Thyroid gland (tissue), 4 donors: Measurements from ENCODE around the gene EGR4. TPM values are rescaled to one million over a fixed set of nuclear protein-coding genes. Genes with fewer than 3 reads are reported as not detected.

Source experiments
- DNase-seq, 2 donors: peaks; one replicate each; pipeline ENCODE4 v3.0.0-alpha.2; 2019
- H3K27ac ChIP-seq, 3 donors: fragments of 200-600 bp; sonication (generic); 1 replicate in 2 of 3; 2 replicates in 1 of 3; pipeline ENCODE4 v1.5.1; 2016 to 2019; ENCODE audit warnings: mild to moderate bottlenecking in 1 of 3, moderate library complexity in 1 of 3
- H3K27me3 ChIP-seq: fragments of 200-600 bp; sonication (generic); one replicate; pipeline ENCODE4 v1.5.1; 2019
- H3K36me3 ChIP-seq, 2 donors: fragments of 200-600 bp; sonication (generic); one replicate each; pipeline ENCODE4 v1.5.1; 2016 to 2019
- H3K4me1 ChIP-seq, 2 donors: fragments of 200-600 bp; sonication (generic); one replicate each; pipeline ENCODE4 v1.5.1; 2017 to 2019
- H3K4me3 ChIP-seq, 3 donors: fragments of 200-600 bp; sonication (generic); replicated peaks in 1 of 3; 1 replicate in 2 of 3; 2 replicates in 1 of 3; pipeline ENCODE4 v1.5.1; 2016; ENCODE audit warnings: mild to moderate bottlenecking in 1 of 3
- H3K9me3 ChIP-seq: fragments of 200-600 bp; sonication (generic); one replicate; pipeline ENCODE4 v1.5.1; 2017
- CTCF ChIP-seq, 6 experiments: fragments of 200-600 bp in 3 of 6; fragments of 450-650 bp in 3 of 6; sonication (generic) in 3 of 6; IDR thresholded peaks; one replicate each; pipeline ENCODE4 v1.5.1; 2016 to 2019; ENCODE audit warnings: antibody characterized with exemption in 6 of 6, mild to moderate bottlenecking in 2 of 6, inconsistent platforms in 1 of 6, moderate library complexity in 1 of 6
- POLR2A ChIP-seq, 2 donors: fragments of 450-650 bp; IDR thresholded peaks; one replicate each; pipeline ENCODE4 v1.6.1; 2017; ENCODE audit warnings: antibody characterized with exemption in 2 of 2, mild to moderate bottlenecking in 2 of 2, moderate library complexity in 1 of 2
- WGBS, 2 donors: methylation state at CpG; one replicate each; pipeline ENCODE4 v1.1.5; 2017; 5-methylcytosine and 5-hydroxymethylcytosine counted together
- intact Hi-C: fragments of 100-400 bp; cut with DNase I; formaldehyde crosslinking; loops from one replicate; pipeline ENCODE4 v1.15.1; 2023
- total RNA-seq, 4 donors: library from RNA; depleted of rRNA; stranded (reverse); fragments of >200 nt; gene quantifications; one replicate each; pipeline ENCODE4 v1.2.3, GENCODE V29; 2016

Gene EGR4
- total RNA-seq, 4 donors from 2014 or later: not detected

DNA sequence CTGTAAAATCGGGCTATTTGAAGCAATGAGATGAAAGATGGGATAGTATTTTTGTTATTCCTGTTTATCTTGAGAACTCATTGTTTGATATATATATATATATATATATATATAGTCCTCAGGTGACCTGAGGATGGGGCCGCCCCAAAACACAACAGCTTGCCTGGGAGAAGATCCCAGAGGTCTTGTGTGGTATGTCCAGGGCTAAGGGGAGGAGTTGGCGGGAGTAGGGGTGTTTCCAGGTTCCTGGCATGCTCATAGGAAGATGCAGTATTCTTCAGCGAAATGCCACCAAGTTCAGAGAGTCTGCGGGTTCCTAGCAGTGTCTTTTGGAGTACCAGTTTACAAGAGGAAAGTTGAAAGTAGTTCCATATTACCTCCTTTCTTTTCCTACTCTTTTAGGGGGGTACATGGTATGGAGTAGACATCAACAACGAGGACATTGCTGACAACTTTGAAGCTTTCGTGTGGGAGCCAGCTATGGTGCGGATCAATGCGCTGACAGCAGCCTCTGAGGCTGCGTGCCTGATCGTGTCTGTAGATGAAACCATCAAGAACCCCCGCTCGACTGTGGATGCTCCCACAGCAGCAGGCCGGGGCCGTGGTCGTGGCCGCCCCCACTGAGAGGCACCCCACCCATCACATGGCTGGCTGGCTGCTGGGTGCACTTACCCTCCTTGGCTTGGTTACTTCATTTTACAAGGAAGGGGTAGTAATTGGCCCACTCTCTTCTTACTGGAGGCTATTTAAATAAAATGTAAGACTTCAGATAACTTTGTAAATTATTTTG, 40.9 kb downstream of the EGR4 start:
- Histone ChIP-seq H3K27me3 (no peaks in the 10 kb centered on the region), H3K27ac (no peak overlapping the region), H3K4me3 (no peak overlapping the region), H3K9me3 (no peaks in the 10 kb centered on the region), H3K36me3 (peaks cover 64 to 67% of the 10 kb centered on the region in 2 donors), H3K4me1 (no peaks in the 10 kb centered on the region)
- TF ChIP-seq POLR2A (IDR thresholded peaks at IDR 0.05): no peak
- no peak for TF ChIP-seq CTCF (IDR thresholded peaks at IDR 0.05)
- intact Hi-C loops: no loop called here
- DNase-seq: no peak
- 89 to 97% methylated on average over 17 of the region's 17 CpGs for WGBS, 2 donors

GRCh38 chr2:73250872-73251846, 42.2 kb downstream of the EGR4 start:
- TF ChIP-seq CTCF (IDR thresholded peaks at IDR 0.05) (no peak), POLR2A (IDR thresholded peaks at IDR 0.05) (no peak)

GRCh38 chr2:73249636-73250035, 43.7 kb downstream of the EGR4 start:
- H3K4me3 ChIP-seq: no peak overlapping the region
- TF ChIP-seq CTCF (IDR thresholded peaks at IDR 0.05) (no peak), POLR2A (IDR thresholded peaks at IDR 0.05) (no peak)
- H3K36me3 ChIP-seq: peaks cover 92 to 95% of the 10 kb centered on the region in 2 donors
- H3K4me1 ChIP-seq: no peaks in the 10 kb centered on the region
- no peak overlapping the region for H3K27ac ChIP-seq
- H3K27me3 ChIP-seq: no peaks in the 10 kb centered on the region
- intact Hi-C loops: loop anchor here (10.0 kb wide), 1 partner anchor 125 kb away; no protein-coding TSS in a partner anchor
- H3K9me3 ChIP-seq: no peaks in the 10 kb centered on the region
- 85 to 94% methylated on average over 9 of the region's 9 CpGs for WGBS, 2 donors
- DNase-seq: no peak

More at GRCh38 chr2:73250872-73251846, 42.2 kb downstream of the EGR4 start:
- no peaks in the 10 kb centered on the region for H3K9me3 ChIP-seq
- no peak overlapping the region for H3K4me3 ChIP-seq
- DNase-seq: no peak
- no peaks in the 10 kb centered on the region for H3K27me3 ChIP-seq
- 94% methylated on average over 16 to 17 of the region's 17 CpGs for WGBS, 2 donors
- no peak overlapping the region for H3K27ac ChIP-seq
- no peaks in the 10 kb centered on the region for H3K4me1 ChIP-seq
- H3K36me3 ChIP-seq: peaks cover 77 to 80% of the 10 kb centered on the region in 2 donors
- intact Hi-C loops: no loop called here

DNA sequence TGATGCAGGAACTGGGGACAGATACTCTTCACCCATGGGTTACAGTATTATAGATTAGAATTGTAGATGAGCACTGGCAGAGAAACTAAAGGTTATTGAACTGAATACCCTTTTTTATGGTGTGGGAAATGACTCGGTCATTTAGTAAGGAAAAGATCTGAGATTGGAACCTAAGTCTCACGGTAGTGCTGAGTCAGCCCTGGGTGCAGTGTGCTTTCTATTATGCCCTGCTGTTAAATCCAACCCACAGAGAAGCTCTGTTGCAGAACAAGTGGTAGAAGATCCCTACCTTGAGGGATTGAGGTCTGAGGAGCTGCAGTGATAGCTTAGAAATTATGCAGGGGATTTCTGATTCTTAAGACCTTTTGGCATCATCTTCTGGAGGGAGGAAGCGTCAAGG, 46.5 kb downstream of the EGR4 start:
- H3K4me3 ChIP-seq: no peak overlapping the region
- no peak for TF ChIP-seq CTCF (IDR thresholded peaks at IDR 0.05)
- no peak for TF ChIP-seq POLR2A (IDR thresholded peaks at IDR 0.05)
- H3K27ac ChIP-seq: no peak overlapping the region
- no peak for DNase-seq
- intact Hi-C loops: loop anchor here (10.0 kb wide), 1 partner anchor 128 kb away; no protein-coding TSS in a partner anchor
- peaks cover 91 to 94% of the 10 kb centered on the region in 2 donors for H3K36me3 ChIP-seq
- H3K27me3 ChIP-seq: no peaks in the 10 kb centered on the region
- 94 to 97% methylated on average over 3 of the region's 3 CpGs for WGBS, 2 donors
- no peaks in the 10 kb centered on the region for H3K9me3 ChIP-seq
- H3K4me1 ChIP-seq: no peaks in the 10 kb centered on the region
